Thymus (tissue), 11 donors: Measurements from ENCODE around the gene PEX5L. TPM values are rescaled to one million over a fixed set of nuclear protein-coding genes. Genes with fewer than 3 reads are reported as not detected.

Experiments
- DNase-seq, 9 donors: peaks; one replicate each; pipeline ENCODE4 v3.0.0-alpha.2; 2013; ENCODE audit warnings: low spot score in 9 of 9, low read depth in 6 of 9, missing footprints in 1 of 9
- H3K27ac ChIP-seq, 2 donors: one replicate each; pipeline ENCODE4 v1.5.1; 2013; ENCODE audit warnings: control low read depth in 1 of 2, low read depth in 1 of 2, low read length in 1 of 2, mild to moderate bottlenecking in 1 of 2, moderate library complexity in 1 of 2
- H3K27me3 ChIP-seq, 2 donors: one replicate each; pipeline ENCODE4 v1.5.1; 2013; ENCODE audit warnings: low read length in 1 of 2; ENCODE audit not compliant: control insufficient read depth in 2 of 2, insufficient read depth in 1 of 2
- H3K36me3 ChIP-seq, 2 donors: one replicate each; pipeline ENCODE4 v1.5.1; 2013; ENCODE audit warnings: low read length in 1 of 2, mild to moderate bottlenecking in 1 of 2, moderate library complexity in 1 of 2; ENCODE audit not compliant: control insufficient read depth in 2 of 2, insufficient read depth in 2 of 2
- H3K4me1 ChIP-seq, 2 donors: one replicate each; pipeline ENCODE4 v1.5.1; 2013; ENCODE audit warnings: low read length in 2 of 2; ENCODE audit not compliant: control insufficient read depth in 2 of 2, insufficient read depth in 2 of 2
- H3K4me3 ChIP-seq, 2 donors: one replicate each; pipeline ENCODE4 v1.5.1; 2013; ENCODE audit warnings: low read length in 2 of 2, control low read depth in 1 of 2, mild to moderate bottlenecking in 1 of 2
- H3K9me3 ChIP-seq, 2 donors: one replicate each; pipeline ENCODE4 v1.5.1; 2013; ENCODE audit warnings: low read length in 1 of 2, mild to moderate bottlenecking in 1 of 2; ENCODE audit not compliant: control insufficient read depth in 2 of 2, insufficient read depth in 1 of 2
- WGBS: extraction: QIAGEN DNeasy Blood & Tissue Kit; methylation state at CpG from one replicate; pipeline ENCODE4 v1.1.7; 2013; 5-methylcytosine and 5-hydroxymethylcytosine counted together
- polyA plus RNA-seq: library from polyadenylated mRNA; stranded (reverse); fragments of 200-250 nt; gene quantifications from one replicate; pipeline ENCODE4 v1.2.3, GENCODE V29; 2013
- total RNA-seq: library from RNA; stranded (reverse); fragments of 120-200 nt; gene quantifications from one replicate; pipeline ENCODE4 v1.2.4, GENCODE V29; 2013
- donor health status: healthy.

The PEX5L gene
- total and polyA plus RNA-seq, 2 donors = 0.27 to 1.9 TPM

- no peak for DNase-seq
- H3K4me1 ChIP-seq = peaks cover 22 to 46% of the 10 kb centered on the region in 2 donors
- peak overlapping the region in 1 of 2 donors; percentile 94 for H3K27ac ChIP-seq
- no peaks in the 10 kb centered on the region for H3K27me3 ChIP-seq
- no peaks in the 10 kb centered on the region for H3K36me3 ChIP-seq
- H3K4me3 ChIP-seq = no peak overlapping the region
- WGBS = 34% methylated on average over 3 of the region's 3 CpGs
- H3K9me3 ChIP-seq = no peaks in the 10 kb centered on the region
Observed at GRCh38 chr3:179955809-179956208, 80.9 kb downstream of the PEX5L start.

GRCh38 chr3:179955286-179955685 is 81.5 kb downstream of the PEX5L start:
- 14% methylated on average over 5 of the region's 5 CpGs for WGBS
- Histone ChIP-seq H3K27ac (peak overlapping the region; percentile 52 to 94), H3K27me3 (no peaks in the 10 kb centered on the region), H3K9me3 (no peaks in the 10 kb centered on the region), H3K4me3 (no peak overlapping the region), H3K4me1 (peaks cover 21 to 45% of the 10 kb centered on the region in 2 donors), H3K36me3 (no peaks in the 10 kb centered on the region)
- peak in 3 of 9 donors; percentile 21 to 61 (median 40) for DNase-seq

GRCh38 chr3:179953993-179954870 is 82.5 kb downstream of the PEX5L start:
- peak in 2 of 9 donors; percentile 48 to 51 for DNase-seq
- peaks cover 25 to 48% of the 10 kb centered on the region in 2 donors for H3K4me1 ChIP-seq

GRCh38 chr3:179950840-179951239 is 85.9 kb downstream of the PEX5L start:
- Histone ChIP-seq H3K27me3 (no peaks in the 10 kb centered on the region), H3K4me3 (no peak overlapping the region), H3K9me3 (no peaks in the 10 kb centered on the region), H3K4me1 (peaks cover 15 to 31% of the 10 kb centered on the region in 2 donors), H3K36me3 (no peaks in the 10 kb centered on the region), H3K27ac (no peak overlapping the region)
- DNase-seq = no peak
- WGBS = 97% methylated on average over 5 of the region's 5 CpGs

More at GRCh38 chr3:179953993-179954870, 82.5 kb downstream of the PEX5L start:
- H3K4me3 ChIP-seq = no peak overlapping the region
- H3K36me3 ChIP-seq = no peaks in the 10 kb centered on the region
- no peaks in the 10 kb centered on the region for H3K27me3 ChIP-seq
- no peaks in the 10 kb centered on the region for H3K9me3 ChIP-seq
- H3K27ac ChIP-seq = peak overlapping the region in 1 of 2 donors; percentile 94
- 59% methylated on average over 8 of the region's 8 CpGs for WGBS

GRCh38 chr3:179949869-179950268 is 86.9 kb downstream of the PEX5L start:
- DNase-seq = no peak
- H3K9me3 ChIP-seq = no peaks in the 10 kb centered on the region
- H3K36me3 ChIP-seq = no peaks in the 10 kb centered on the region
- no peaks in the 10 kb centered on the region for H3K27me3 ChIP-seq
- no peak overlapping the region for H3K4me3 ChIP-seq
- peaks cover 12 to 28% of the 10 kb centered on the region in 2 donors for H3K4me1 ChIP-seq
- peak overlapping the region in 1 of 2 donors; percentile 81 for H3K27ac ChIP-seq
- 99% methylated on average over 2 of the region's 2 CpGs for WGBS

- peaks cover 7 to 23% of the 10 kb centered on the region in 2 donors for H3K4me1 ChIP-seq
- H3K9me3 ChIP-seq = no peaks in the 10 kb centered on the region
- H3K4me3 ChIP-seq = no peak overlapping the region
- H3K36me3 ChIP-seq = no peaks in the 10 kb centered on the region
- H3K27me3 ChIP-seq = no peaks in the 10 kb centered on the region
- peak in 4 of 9 donors; percentile 39 to 70 (median 46) for DNase-seq
- peak overlapping the region in 1 of 2 donors; percentile 81 for H3K27ac ChIP-seq
- 7% methylated on average over 1 of the region's 1 CpG for WGBS
Observed at GRCh38 chr3:179949412-179949811, 87.3 kb downstream of the PEX5L start.

GRCh38 chr3:179948740-179949139 is 88.0 kb downstream of the PEX5L start:
- Histone ChIP-seq H3K4me1 (peaks cover 6 to 16% of the 10 kb centered on the region in 2 donors), H3K36me3 (no peaks in the 10 kb centered on the region), H3K9me3 (no peaks in the 10 kb centered on the region), H3K4me3 (no peak overlapping the region), H3K27me3 (no peaks in the 10 kb centered on the region), H3K27ac (no peak overlapping the region)
- no peak for DNase-seq
- 93% methylated on average over 7 of the region's 7 CpGs for WGBS

GRCh38 chr3:179945569-179945968 is 91.2 kb downstream of the PEX5L start:
- DNase-seq = no peak
- H3K27ac ChIP-seq = no peak overlapping the region
- 96% methylated on average over 7 of the region's 7 CpGs for WGBS
- H3K4me3 ChIP-seq = no peak overlapping the region
- H3K9me3 ChIP-seq = no peaks in the 10 kb centered on the region
- H3K4me1 ChIP-seq = peaks cover 6 to 24% of the 10 kb centered on the region in 2 donors
- no peaks in the 10 kb centered on the region for H3K27me3 ChIP-seq
- H3K36me3 ChIP-seq = no peaks in the 10 kb centered on the region

GRCh38 chr3:179943117-179943880 is 93.4 kb downstream of the PEX5L start:
- WGBS = 73% methylated on average over 6 of the region's 6 CpGs
- Histone ChIP-seq H3K9me3 (no peaks in the 10 kb centered on the region), H3K36me3 (no peaks in the 10 kb centered on the region), H3K4me1 (peaks cover 0 to 13% of the 10 kb centered on the region in 2 donors), H3K27me3 (no peaks in the 10 kb centered on the region), H3K27ac (no peak overlapping the region), H3K4me3 (no peak overlapping the region)
- no peak for DNase-seq
